Measurements from ENCODE around the gene LRRN4CL. TPM values are rescaled to one million over a fixed set of nuclear protein-coding genes. Genes with fewer than 3 reads are reported as not detected.

LRRN4CL gene
- total and polyA plus RNA-seq, 9 of the 15 experiments (the other 6 are each of a cell fraction or from before 2014, with no cell fraction given): 0.03 to 0.11 (median 0.05) TPM; not detected in 4

DNA sequence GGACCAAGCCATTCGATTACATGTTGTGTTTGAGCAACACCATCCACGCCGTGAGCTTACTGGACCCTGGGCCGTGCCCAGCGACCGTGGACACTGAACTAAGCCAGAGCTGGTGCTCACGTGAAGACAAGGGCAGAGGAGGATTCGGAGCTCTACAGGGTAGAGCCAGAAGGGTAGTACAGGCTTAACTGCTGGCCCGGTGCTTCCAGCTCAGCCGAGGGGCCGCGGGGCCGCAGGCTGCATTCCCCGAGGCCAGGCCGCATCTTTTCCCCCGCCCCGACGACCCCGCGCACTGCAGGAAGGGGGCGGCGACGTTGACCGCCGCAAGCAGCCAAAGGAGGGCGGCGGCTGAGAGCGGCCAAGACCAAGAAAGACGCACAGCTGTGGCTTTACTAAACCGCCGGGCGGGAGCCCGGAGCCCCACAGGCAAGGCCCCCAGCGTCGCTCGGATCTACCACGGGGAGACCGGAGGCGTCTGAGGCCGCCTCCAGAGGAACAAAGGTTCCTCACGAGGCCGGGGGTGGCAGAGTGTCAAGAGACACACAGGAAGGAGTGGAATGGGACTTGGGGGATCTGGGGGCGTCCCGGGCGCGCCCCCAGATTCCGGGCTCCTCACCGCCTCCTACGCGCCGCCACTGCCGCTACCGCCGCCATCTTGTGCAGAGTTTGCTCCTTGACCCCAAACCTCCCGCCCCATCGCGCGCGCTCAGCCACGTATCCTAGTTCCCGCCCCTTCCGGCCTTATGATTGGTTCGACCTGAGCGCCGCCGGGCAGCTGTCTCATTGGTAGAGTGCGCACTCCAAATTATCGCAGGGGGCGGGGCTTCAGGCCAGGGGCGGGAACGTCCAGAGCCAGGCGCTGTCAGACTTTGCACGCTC lies 43.1 kb downstream of the LRRN4CL start, which contains the start of gene GANAB (continued):
- TF ChIP-seq ZNF444 (CRISPR knock-in tag; IDR thresholded peaks at IDR 0.05): no peak
- TF ChIP-seq STAT5B (CRISPR knock-in tag; IDR thresholded peaks at IDR 0.05): no peak
- TF ChIP-seq, protein P1, sequence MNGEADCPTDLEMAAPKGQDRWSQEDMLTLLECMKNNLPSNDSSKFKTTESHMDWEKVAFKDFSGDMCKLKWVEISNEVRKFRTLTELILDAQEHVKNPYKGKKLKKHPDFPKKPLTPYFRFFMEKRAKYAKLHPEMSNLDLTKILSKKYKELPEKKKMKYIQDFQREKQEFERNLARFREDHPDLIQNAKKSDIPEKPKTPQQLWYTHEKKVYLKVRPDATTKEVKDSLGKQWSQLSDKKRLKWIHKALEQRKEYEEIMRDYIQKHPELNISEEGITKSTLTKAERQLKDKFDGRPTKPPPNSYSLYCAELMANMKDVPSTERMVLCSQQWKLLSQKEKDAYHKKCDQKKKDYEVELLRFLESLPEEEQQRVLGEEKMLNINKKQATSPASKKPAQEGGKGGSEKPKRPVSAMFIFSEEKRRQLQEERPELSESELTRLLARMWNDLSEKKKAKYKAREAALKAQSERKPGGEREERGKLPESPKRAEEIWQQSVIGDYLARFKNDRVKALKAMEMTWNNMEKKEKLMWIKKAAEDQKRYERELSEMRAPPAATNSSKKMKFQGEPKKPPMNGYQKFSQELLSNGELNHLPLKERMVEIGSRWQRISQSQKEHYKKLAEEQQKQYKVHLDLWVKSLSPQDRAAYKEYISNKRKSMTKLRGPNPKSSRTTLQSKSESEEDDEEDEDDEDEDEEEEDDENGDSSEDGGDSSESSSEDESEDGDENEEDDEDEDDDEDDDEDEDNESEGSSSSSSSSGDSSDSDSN (IDR thresholded peaks at IDR 0.05; ENCODE audit: borderline replicate concordance in 1 of 2, low read depth in 2 of 2, low read length in 2 of 2): peak in 1 of 2 experiments; percentile 21; a peak in 1 of 4 replicates
- TF ChIP-seq ZSCAN29 (IDR thresholded peaks at IDR 0.05): no peak
- TF ChIP-seq HMGN3 (IDR thresholded peaks at IDR 0.05; ENCODE audit: borderline replicate concordance, extremely low read depth, insufficient read length, low read depth, low read length): peak; percentile 63
- peak; percentile 55; the same call in 1 of the 2 replicates for TF ChIP-seq CHCHD3 (CRISPR knock-in tag; IDR thresholded peaks at IDR 0.05)
- peak; percentile 93 for TF ChIP-seq CREM (IDR thresholded peaks at IDR 0.05; ENCODE audit: low read depth)
- peak; percentile 22; the same call in 1 of the 2 replicates for TF ChIP-seq CC2D1A (IDR thresholded peaks at IDR 0.05)
- no peak for TF ChIP-seq POLR3G (IDR thresholded peaks at IDR 0.05; ENCODE audit: extremely low read depth, insufficient read length, insufficient replicate concordance)
- peak; percentile 88 for TF ChIP-seq EP400 (IDR thresholded peaks at IDR 0.05)
- TF ChIP-seq, protein P2, sequence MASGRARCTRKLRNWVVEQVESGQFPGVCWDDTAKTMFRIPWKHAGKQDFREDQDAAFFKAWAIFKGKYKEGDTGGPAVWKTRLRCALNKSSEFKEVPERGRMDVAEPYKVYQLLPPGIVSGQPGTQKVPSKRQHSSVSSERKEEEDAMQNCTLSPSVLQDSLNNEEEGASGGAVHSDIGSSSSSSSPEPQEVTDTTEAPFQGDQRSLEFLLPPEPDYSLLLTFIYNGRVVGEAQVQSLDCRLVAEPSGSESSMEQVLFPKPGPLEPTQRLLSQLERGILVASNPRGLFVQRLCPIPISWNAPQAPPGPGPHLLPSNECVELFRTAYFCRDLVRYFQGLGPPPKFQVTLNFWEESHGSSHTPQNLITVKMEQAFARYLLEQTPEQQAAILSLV (tag; IDR thresholded peaks at IDR 0.05): no peak
- 0 out of 2 replicates have a peak, but pooled peaks have one; percentile 17 for TF ChIP-seq PHB (CRISPR knock-in tag; IDR thresholded peaks at IDR 0.05)
- TF ChIP-seq, protein P3, sequence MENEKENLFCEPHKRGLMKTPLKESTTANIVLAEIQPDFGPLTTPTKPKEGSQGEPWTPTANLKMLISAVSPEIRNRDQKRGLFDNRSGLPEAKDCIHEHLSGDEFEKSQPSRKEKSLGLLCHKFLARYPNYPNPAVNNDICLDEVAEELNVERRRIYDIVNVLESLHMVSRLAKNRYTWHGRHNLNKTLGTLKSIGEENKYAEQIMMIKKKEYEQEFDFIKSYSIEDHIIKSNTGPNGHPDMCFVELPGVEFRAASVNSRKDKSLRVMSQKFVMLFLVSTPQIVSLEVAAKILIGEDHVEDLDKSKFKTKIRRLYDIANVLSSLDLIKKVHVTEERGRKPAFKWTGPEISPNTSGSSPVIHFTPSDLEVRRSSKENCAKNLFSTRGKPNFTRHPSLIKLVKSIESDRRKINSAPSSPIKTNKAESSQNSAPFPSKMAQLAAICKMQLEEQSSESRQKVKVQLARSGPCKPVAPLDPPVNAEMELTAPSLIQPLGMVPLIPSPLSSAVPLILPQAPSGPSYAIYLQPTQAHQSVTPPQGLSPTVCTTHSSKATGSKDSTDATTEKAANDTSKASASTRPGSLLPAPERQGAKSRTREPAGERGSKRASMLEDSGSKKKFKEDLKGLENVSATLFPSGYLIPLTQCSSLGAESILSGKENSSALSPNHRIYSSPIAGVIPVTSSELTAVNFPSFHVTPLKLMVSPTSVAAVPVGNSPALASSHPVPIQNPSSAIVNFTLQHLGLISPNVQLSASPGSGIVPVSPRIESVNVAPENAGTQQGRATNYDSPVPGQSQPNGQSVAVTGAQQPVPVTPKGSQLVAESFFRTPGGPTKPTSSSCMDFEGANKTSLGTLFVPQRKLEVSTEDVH (IDR thresholded peaks at IDR 0.05; ENCODE audit: low read depth, partially characterized antibody): peak; percentile 81
- TF ChIP-seq SIN3A (IDR thresholded peaks at IDR 0.05; ENCODE audit: borderline replicate concordance in 2 of 2, control insufficient read depth in 1 of 2, low read depth in 2 of 2, low read length in 2 of 2): peak in 1 of 2 experiments; percentile 75; a peak in 1 of 4 replicates
- TF ChIP-seq HNRNPLL (IDR thresholded peaks at IDR 0.05; ENCODE audit: low read depth, low read length, poor library complexity, severe bottlenecking): peak; percentile 62
- TF ChIP-seq HCFC1 (IDR thresholded peaks at IDR 0.05; ENCODE audit: low read depth, low read length): peak; percentile 69
- TF ChIP-seq CCNT2 (IDR thresholded peaks at IDR 0.05; ENCODE audit: borderline replicate concordance, extremely low read depth, insufficient read length, low read depth, low read length): peak; percentile 67
- TF ChIP-seq SMC3 (conservative IDR thresholded peaks at IDR 0.05; ENCODE audit: insufficient read depth, low read depth, low read length): 0 out of 2 replicates have a peak, but pooled peaks have one; percentile 8
- no peak for TF ChIP-seq JUNB (CRISPR knock-in tag; conservative IDR thresholded peaks at IDR 0.05)
- TF ChIP-seq SUPT5H (IDR thresholded peaks at IDR 0.05): peak; percentile 93
- TF ChIP-seq MTF1 (CRISPR knock-in tag; IDR thresholded peaks at IDR 0.05; ENCODE audit: borderline replicate concordance): no peak

Measured in K562 (cell line).